Central memory CD4-positive, alpha-beta T cell (primary cell): Measurements from ENCODE around the gene OSBPL7.
"Not testable (repeated sequence)": the region's sequence is repeated elsewhere in the genome, so short reads cannot be mapped to it uniquely, and the experiment has no call there.

ENCODE experiments used
- DNase-seq: peaks from one replicate; pipeline ENCODE4 v3.0.0; 2022

Gene OSBPL7

GRCh38 chr17:47803201-47803600 is 18.4 kb downstream of the OSBPL7 start:
- DNase-seq: no peak

GRCh38 chr17:47802341-47803022 is 19.1 kb downstream of the OSBPL7 start:
- peak; percentile 50 for DNase-seq

GRCh38 chr17:47801906-47802305 is 19.7 kb downstream of the OSBPL7 start:
- no peak for DNase-seq

GRCh38 chr17:47801176-47801765 is 20.3 kb downstream of the OSBPL7 start:
- DNase-seq: no peak

- no peak for DNase-seq
Measured at GRCh38 chr17:47800686-47801085, 20.9 kb downstream of the OSBPL7 start.

- no peak for DNase-seq
Measured at GRCh38 chr17:47797797-47798196, 23.8 kb downstream of the OSBPL7 start.

- no peak for DNase-seq
Measured at GRCh38 chr17:47792979-47793378, 28.6 kb downstream of the OSBPL7 start.

GRCh38 chr17:47792457-47792856 is 29.1 kb downstream of the OSBPL7 start:
- DNase-seq: no peak

GRCh38 chr17:47791025-47791424 is 30.6 kb downstream of the OSBPL7 start:
- no peak for DNase-seq

GRCh38 chr17:47789611-47790561 is 31.7 kb downstream of the OSBPL7 start:
- peak; percentile 24 for DNase-seq

GRCh38 chr17:47785538-47786123 is 36.0 kb downstream of the OSBPL7 start:
- DNase-seq: no peak

GRCh38 chr17:47781397-47781796 is 40.2 kb downstream of the OSBPL7 start:
- DNase-seq: no peak

GRCh38 chr17:47778184-47778635 is 43.4 kb downstream of the OSBPL7 start:
- DNase-seq: no peak

GRCh38 chr17:47776330-47777197 is 45.0 kb downstream of the OSBPL7 start:
- DNase-seq: peak; percentile 40

- DNase-seq: no peak
Measured at GRCh38 chr17:47774987-47775580, 46.5 kb downstream of the OSBPL7 start.

- no peak for DNase-seq
Measured at GRCh38 chr17:47774331-47774730, 47.3 kb downstream of the OSBPL7 start.

- DNase-seq: not testable (repeated sequence)
Measured at GRCh38 chr17:47773649-47774048, 47.9 kb downstream of the OSBPL7 start.

- no peak for DNase-seq
Measured at GRCh38 chr17:47763913-47764582, 57.5 kb downstream of the OSBPL7 start.

- DNase-seq: peak; percentile 20
Measured at GRCh38 chr17:47762728-47763127, 58.9 kb downstream of the OSBPL7 start.

- DNase-seq: no peak
Measured at GRCh38 chr17:47760409-47761140, 61.0 kb downstream of the OSBPL7 start.
